HG03066 (cell line): ENCODE measurements around the gene C1QTNF12.
"Not testable (repeated sequence)": the region's sequence is repeated elsewhere in the genome, so short reads cannot be mapped to it uniquely, and the experiment has no call there.

Source experiments
- ATAC-seq: cut with Tn5 transposase; IDR thresholded peaks from one replicate; pipeline ENCODE4 v1.9.1; 2021; ENCODE audit warnings: low read depth; ENCODE audit not compliant: unreplicated experiment

The C1QTNF12 gene

GRCh38 chr1:1203561-1204424 lies 42.7 kb downstream of the C1QTNF12 start:
- ATAC-seq: no peak

GRCh38 chr1:1202831-1203560 lies 43.5 kb downstream of the C1QTNF12 start:
- no peak for ATAC-seq

GRCh38 chr1:1200876-1201810 lies 45.4 kb downstream of the C1QTNF12 start:
- no peak for ATAC-seq

- no peak for ATAC-seq
These were observed 46.3 kb downstream of the C1QTNF12 start for GRCh38 chr1:1199961-1200875.

GRCh38 chr1:1199141-1199960 lies 47.2 kb downstream of the C1QTNF12 start:
- ATAC-seq: no peak

- no peak for ATAC-seq
These were observed 47.9 kb downstream of the C1QTNF12 start for GRCh38 chr1:1198423-1199140.

GRCh38 chr1:1197551-1198422 lies 48.7 kb downstream of the C1QTNF12 start:
- ATAC-seq: no peak

- no peak for ATAC-seq
These were observed 49.4 kb downstream of the C1QTNF12 start for GRCh38 chr1:1197188-1197500.

- ATAC-seq: no peak
These were observed 49.9 kb downstream of the C1QTNF12 start for GRCh38 chr1:1196431-1197187.

GRCh38 chr1:1195726-1196125 lies 50.8 kb downstream of the C1QTNF12 start:
- not testable (repeated sequence) for ATAC-seq

- ATAC-seq: no peak
These were observed 51.8 kb downstream of the C1QTNF12 start for GRCh38 chr1:1194723-1195122.
